Measurements from ENCODE around the gene CYGB.

The CYGB gene

DNA sequence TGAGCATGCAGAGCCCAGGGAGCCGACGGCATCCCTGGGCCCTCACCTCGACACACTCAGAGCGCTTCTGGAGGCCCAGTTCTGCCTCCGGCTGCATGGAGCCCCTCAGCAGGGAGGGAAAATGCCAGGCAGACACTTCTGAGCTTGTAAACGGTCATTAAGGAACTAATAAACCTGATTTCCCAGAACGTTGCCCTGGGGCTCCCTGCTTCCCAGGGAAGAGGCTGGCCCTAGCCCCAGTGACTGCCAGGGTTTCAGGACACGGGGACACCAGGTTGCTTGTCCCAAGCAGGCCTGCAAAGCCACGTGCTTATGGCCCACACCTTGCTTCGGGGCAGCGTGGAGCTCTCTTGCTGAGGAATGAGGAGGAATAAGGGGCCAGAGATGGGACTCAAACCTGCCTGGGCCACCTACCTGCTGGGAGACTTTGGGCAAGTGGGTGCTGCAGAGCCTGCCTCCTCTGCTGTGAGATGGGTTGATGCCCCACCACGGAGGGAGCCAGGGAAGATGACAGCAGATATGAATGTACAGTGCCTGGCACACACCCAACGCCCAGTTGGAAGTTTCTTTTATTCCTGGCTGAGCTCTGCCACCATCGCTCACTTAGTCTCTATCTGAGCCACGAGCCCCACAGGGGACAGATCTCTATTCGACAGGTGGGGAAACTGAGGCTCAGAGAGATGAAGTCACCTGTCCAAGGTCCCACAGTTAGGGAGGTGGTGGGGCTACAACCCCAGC lies 41.7 kb downstream of the CYGB start:
- no peak overlapping the region for H3K4me3 ChIP-seq (ENCODE audit: control insufficient read depth, low read depth, low read length)
- TF ChIP-seq, protein P1, sequence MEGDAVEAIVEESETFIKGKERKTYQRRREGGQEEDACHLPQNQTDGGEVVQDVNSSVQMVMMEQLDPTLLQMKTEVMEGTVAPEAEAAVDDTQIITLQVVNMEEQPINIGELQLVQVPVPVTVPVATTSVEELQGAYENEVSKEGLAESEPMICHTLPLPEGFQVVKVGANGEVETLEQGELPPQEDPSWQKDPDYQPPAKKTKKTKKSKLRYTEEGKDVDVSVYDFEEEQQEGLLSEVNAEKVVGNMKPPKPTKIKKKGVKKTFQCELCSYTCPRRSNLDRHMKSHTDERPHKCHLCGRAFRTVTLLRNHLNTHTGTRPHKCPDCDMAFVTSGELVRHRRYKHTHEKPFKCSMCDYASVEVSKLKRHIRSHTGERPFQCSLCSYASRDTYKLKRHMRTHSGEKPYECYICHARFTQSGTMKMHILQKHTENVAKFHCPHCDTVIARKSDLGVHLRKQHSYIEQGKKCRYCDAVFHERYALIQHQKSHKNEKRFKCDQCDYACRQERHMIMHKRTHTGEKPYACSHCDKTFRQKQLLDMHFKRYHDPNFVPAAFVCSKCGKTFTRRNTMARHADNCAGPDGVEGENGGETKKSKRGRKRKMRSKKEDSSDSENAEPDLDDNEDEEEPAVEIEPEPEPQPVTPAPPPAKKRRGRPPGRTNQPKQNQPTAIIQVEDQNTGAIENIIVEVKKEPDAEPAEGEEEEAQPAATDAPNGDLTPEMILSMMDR (conservative IDR thresholded peaks at IDR 0.05; ENCODE audit: control insufficient read depth, insufficient read depth, low read depth, low read length), result no peak
- DNase-seq (ENCODE audit: low read depth), result no peak

DNA sequence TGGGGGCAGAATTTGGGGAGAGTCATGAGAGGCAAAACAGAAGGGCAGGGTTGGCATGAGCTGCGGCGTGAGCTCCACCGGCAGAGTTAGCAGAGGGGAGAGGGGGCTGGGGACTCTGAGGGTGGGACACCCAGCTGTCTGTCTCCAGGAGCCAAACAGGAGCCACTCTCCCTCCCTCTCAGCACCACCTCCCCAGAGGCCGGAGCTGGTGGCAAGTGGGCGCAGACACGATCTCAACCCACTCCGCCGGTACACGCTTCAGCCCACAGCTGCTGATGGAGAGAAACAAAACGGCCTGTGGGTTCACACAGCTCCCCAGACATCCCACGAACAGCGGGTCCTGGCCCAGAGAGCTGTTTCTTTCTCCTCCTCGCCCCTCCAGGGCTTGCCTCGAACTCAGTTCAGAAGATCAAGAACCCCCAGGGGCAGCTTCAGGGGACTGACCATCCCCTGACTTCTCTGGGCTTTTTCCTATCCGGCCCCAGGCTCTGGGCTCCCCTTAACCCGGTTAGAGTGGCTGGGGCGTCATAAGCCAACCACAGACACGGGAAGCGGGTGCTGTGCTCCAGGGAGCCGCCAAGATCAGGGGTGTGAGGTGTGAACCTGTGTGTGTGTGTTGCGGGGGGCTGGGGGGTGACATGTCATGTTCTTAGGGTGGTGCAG lies 43.9 kb downstream of the CYGB start:
- DNase-seq (ENCODE audit: low read depth), result no peak
- H3K4me3 ChIP-seq (ENCODE audit: control insufficient read depth, low read depth, low read length), result no peak overlapping the region
- TF ChIP-seq, protein P1 (conservative IDR thresholded peaks at IDR 0.05; ENCODE audit: control insufficient read depth, insufficient read depth, low read depth, low read length), result no peak

DNA sequence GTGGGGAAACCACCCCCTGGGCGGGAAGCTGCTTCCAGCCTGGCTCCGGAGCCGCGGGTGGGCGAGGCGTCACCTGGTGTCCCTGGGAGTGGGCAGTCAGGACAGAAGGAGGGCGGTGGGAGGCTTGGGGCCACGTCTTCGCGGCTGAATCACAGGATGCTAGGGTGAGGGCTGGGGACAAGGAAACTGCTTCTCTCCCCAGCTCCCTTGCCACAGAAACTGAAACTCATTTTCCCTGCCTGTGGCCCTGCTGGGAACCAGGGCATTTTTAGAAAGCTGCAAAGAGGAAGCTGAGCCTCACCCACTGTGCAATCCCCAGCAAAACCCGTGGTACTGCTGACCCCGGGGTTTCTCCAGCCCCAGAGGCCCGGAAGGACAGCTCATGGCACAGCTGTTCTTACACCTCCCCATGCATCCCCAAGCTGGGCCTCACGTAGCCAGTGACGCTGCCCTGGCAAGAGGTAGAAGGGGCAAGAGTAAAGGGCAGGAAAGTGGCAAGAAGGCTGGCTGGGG lies 44.5 kb downstream of the CYGB start:
- H3K4me3 ChIP-seq (ENCODE audit: control insufficient read depth, low read depth, low read length), result no peak overlapping the region
- TF ChIP-seq, protein P1 (conservative IDR thresholded peaks at IDR 0.05; ENCODE audit: control insufficient read depth, insufficient read depth, low read depth, low read length), result no peak
- peak; percentile 63 for DNase-seq (ENCODE audit: low read depth)

DNA sequence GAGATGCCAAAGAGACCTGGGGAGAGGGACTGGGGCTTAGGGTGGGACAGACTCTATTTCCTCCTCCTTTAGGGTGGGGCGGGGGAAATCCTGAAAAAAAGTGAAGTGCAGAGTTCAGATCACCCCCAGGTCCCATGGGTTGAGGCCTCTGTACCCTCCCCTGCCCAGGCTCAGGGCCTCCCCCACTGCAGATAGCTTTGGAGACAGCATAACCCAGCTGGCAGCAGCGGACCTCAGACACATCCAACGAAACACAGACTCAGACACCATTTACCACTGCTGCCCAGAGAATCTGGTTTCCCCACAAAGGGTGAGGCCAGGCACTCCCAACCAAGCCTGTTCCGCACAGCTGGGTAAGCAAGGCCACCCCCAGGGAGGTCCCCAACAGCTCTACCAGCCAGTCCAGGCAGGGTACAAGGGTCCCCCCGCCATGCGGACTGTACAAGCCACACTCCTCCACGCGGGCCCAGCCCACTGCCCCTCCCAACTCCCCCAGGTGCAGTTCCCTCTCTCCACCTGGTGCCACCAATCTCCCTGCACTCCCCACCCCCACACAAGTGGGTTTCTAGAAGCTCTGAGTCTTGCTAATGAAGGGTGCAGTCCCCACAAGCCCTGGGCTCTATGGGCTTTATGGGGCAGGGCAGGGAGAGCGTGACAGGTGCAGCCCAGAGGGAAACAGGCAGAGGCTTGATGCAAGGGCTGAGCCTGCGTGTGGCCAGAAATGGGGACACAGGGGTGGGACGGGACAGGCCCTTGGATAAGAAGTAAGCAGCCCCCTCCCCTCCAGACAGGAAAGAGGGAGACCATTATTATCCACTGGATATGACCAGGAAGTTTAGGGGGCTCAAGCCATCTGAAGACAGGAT lies 45.2 kb downstream of the CYGB start:
- H3K4me3 ChIP-seq (ENCODE audit: control insufficient read depth, low read depth, low read length), result no peak overlapping the region
- TF ChIP-seq, protein P1 (conservative IDR thresholded peaks at IDR 0.05; ENCODE audit: control insufficient read depth, insufficient read depth, low read depth, low read length), result no peak

DNA sequence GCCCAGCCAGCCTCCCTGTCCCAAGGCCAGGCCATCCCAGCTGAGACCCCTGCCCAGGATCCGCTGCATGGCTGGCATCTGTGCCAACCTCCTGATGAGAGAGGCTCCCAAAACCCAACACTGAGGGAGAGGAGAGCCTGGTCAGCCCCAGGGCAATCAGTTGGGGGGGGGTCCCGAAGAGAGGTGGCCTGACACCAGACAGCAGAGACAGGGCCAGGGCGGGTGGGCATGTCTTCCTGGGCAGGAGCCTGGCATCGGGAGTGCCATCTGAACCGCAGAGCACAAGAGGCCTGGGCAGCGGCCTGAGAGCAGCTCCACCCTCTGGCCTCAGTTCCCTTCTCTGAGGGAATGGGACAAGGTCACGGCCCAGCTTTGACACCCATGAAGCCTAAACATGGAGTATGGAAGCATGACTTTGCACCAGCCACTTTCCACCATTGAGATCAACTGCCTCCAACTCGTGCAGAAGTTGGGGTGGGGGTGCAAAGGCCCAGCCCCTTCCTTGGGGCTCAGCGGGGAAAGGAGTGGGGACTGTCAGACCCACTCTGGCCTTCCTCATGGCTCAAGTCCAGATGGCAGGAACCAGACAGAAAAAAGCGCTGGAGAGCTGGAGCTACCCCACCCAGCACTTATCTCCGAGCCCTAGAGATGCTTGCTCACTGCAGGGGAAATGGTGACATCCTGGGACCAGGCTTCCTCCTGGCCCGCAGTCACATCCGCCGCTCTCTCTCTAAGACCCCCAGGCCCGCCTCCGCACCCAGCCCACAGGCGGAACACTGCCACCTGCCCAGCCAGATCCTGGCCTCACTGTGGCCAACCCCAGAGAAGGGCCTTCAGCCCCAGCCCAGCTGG lies 46.0 kb downstream of the CYGB start:
- TF ChIP-seq, protein P1 (conservative IDR thresholded peaks at IDR 0.05; ENCODE audit: control insufficient read depth, insufficient read depth, low read depth, low read length), result no peak
- DNase-seq (ENCODE audit: low read depth), result no peak
- no peak overlapping the region for H3K4me3 ChIP-seq (ENCODE audit: control insufficient read depth, low read depth, low read length)

More for the DNA sequence above, 45.2 kb downstream of the CYGB start:
- DNase-seq (ENCODE audit: low read depth), result no peak
